HepG2 (cell line): ENCODE measurements around the gene H6PD.

Source experiments
- NR3C1 ChIP-seq: sonication (generic); formaldehyde crosslinking; IDR thresholded peaks from 2 replicates; pipeline ENCODE4 v1.4.0; 2020; ENCODE audit warnings: missing genetic modification reagents
- POLR2AphosphoS2 ChIP-seq: IDR thresholded peaks from 2 replicates; pipeline ENCODE4 v1.6.1; 2011; ENCODE audit warnings: low read depth, low read length, improper control_type of control experiment
- ZNF281 ChIP-seq: sonication (generic); formaldehyde crosslinking; IDR thresholded peaks from 2 replicates; pipeline ENCODE4 v1.4.0; 2020; ENCODE audit warnings: missing genetic modification reagents, borderline replicate concordance
- ZNF484 ChIP-seq: sonication (generic); formaldehyde crosslinking; IDR thresholded peaks from 2 replicates; pipeline ENCODE4 v1.5.1; 2020; ENCODE audit warnings: mild to moderate bottlenecking, low read depth, missing genetic modification reagents, borderline replicate concordance

- TF ChIP-seq ZNF281, result no peak
- no peak for TF ChIP-seq NR3C1 (CRISPR knock-in tag)
- TF ChIP-seq ZNF484 (CRISPR knock-in tag), result no peak
- no peak for TF ChIP-seq POLR2AphosphoS2
Measured at GRCh38 chr1:9289090-9289534, 54.5 kb downstream of the H6PD start.
